ENCODE data around the gene ZNF606.

Gene ZNF606
- 11.5 to 29.9 (median 17.0) reads per million in 4 experiments for total RNA-seq

DNA sequence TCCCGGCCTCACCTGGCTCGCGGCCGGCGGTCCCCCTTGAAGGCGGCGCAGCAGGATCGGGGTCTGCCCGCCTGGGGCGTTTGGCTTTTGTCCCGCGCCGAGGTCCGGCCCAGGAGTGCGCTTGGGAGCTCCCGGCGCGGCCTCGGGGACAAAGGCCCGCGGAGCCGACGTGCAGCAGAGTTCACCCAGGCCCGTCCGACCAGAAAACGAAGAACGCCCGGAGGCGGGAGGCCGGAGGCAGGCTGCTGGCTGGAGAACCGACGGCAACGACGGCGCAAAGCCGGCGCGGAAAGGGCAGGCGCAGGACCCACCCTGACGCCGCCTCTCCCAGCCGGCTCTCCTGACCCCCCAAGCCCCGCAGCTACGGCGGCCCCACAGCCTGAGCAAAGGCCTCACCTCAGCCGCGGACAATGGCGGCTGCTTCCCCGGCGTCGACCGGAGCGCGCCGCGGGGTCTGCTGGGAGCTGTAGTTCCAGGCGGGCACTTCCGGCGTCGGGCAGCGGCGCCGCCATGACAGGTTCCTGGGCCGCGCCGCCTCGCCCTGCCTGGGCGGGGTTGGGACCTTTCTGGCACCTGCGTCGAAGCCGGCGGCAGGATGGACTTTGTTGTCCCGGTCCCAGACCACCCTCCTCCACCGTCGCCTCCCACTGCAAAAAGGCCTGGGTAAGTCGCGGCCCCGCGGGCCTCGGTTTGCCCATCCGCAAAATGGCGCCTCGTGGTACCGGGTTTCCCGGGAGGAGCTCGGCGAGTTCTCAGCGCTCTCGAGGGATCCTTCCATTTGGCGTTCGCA is at the start of gene ZNF606:
ZNF606 (minus strand) TSS at position 437 of the 790 bp plus-strand sequence. CDS start 1,501 bp downstream, outside the sequence.
- peak; percentile 70 for DNase-seq

DNA sequence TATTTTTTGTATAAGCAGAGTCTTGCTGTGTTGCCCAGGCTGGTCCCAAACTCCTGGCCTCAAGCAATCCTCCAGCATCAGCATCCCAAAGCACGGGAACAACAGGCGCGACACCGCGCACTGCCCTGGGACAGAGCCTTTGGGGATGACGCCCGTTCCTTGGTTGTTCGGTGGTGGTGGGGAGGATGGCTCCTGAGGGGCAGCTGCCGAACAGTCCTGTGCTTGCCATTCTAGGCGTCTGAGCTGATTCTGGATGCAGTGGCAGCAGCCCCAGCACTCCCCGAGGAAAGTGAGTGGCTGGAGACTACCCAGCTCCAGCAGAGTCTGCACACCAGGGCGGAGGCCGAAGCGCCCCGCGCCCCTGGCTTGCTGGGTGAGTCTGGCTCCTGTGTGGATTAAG is 49.6 kb upstream of the ZNF606 start:
- no peak for DNase-seq

DNA sequence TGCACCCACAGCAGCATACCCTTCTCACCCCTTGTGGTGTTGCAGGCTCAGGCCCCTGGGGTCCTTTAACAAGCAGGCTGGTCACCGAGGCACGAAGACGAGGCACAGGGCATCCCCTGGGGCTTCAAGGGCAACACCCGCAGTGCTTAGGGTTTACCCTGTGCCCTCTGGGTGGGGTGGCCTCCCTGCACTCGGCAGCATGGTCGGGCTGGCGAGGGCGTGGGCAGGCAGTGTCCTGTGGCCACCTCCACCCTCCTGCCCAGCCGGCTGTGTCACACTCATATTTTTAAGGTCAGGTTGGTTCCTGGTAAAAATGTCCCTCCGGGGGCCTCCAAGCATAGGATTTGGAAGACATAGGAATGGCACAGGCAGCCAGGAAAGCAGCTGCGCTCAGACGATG is 45.1 kb upstream of the ZNF606 start:
- no peak for DNase-seq

DNA sequence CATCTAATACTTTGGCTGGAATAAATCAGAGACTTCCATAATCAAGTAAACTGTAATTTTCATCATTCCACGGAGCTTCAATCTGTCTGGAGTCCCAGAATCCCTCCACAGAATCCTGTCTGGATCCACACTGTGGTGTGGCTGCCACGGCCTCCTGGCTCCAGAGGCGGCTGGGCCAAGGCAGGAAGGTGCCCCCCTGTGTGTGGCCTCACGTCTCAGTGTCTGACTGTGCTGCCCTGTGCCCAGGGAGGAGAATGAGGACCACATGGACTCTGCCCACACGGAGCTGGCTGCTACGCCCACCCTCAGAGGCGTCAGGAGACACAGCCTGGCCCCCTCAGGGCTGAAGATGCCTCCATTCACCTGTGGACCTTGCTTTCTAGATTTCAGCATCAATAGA is 44.2 kb upstream of the ZNF606 start:
- no peak for DNase-seq

DNA sequence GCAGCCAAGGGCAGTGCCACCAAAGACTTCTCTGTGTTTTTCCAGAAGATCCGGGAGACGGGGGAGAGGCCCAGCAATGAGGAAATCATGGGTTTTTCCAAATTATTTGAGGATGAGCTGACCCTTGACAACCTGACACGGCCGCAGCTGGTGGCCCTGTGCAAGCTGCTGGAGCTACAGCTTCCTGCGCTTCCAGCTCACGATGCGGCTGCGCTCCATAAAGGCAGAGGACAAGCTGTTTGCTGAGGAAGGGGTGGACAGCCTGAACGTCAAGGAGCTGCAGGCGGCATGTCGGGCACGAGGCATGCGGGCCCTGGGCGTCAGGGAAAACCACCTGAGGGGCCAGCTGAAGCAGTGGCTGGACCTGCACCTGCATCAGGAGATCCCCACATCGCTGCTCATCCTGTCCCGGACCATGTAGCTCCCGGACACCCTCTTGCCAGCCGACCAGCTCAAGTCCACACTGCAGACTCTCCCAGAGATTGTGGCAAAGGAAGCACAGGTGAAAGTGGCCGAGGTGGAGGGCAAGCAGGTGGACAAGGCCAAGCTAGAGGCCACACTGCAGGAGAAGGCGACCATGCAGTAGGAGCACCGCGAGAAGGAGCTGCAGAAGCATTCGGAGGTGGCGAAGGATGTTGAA is 42.9 kb upstream of the ZNF606 start:
- DNase-seq, result no peak

DNA sequence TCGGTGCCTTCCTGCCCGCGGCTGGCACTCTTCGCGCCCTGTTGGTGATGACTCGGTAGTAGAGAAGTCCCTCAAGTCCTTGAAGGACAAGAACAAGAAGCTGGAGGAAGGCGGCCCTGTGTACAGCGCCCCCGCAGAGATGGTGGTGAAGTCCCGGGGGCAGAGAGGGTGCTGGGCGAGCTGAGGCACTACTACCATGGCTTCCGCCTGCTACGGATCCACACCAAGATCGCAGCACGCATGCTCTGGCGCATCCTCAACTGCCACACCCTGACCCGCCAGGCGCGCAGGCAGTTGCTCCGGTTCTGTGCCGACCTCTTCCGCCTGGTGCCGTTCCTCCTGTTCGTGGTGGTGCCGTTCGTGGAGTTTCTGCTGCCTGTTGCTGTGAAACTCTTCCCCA is 42.3 kb upstream of the ZNF606 start:
- DNase-seq, result no peak

DNA sequence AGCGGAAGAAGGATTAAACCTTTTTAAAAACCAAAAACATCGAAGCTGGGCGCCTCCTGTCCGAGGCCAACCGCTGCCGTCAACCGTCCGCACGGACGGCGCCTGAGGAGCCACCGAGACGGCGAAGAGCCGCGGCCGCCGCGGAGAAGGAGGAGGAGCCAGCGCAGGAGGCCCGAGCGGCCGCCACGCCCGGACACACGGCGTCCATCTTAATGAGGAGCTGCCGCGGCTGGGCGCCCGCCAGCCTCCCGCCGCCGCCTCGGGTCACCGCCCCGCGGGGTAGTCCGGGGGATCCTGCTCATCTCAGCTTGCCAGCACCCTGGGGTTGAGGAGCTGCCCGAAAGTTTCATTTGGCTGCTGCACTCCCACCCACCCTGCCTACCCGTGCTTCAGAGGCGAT is 41.8 kb upstream of the ZNF606 start:
- no peak for DNase-seq

DNA sequence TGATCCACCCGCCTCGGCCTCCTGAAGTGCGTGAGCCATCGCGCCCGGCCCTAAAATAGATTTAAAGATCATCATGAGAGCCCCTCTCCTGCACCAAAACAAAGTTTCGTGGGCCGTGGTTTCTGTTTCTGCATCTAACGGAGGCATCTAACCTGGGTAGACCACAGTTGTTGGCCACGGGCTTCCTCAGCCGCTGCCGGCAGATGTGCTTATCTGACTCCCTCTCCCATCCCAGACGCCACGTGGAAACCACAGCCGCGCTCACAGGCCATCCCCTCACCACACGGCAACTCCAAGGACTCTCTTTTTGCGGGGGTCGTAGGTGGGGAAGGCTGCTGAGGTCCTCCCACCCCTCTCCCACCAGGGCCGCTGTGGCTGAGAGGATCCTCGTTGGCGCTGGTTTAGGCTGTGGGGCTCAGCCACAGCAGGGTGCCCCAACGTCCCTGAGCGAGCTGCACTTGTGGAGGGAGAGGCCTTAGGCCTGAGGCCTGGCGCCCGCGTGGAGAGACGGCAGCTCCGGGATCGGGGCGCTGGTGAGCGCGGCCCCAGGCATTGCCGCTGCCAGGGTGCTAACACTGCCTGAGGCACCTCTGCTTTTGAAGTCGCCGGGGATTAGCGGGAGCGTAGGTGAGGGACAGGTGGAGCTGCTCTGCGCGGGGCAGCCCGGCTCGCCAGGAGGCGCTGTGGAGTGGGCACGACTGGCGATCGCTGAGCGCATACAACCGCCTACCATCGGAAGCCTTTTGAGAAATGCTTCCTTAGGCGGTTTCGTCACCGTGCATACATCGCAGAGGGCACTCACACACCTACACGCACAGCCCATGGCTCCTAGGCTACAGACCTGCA is 40.1 kb upstream of the ZNF606 start:
- DNase-seq, result no peak

DNA sequence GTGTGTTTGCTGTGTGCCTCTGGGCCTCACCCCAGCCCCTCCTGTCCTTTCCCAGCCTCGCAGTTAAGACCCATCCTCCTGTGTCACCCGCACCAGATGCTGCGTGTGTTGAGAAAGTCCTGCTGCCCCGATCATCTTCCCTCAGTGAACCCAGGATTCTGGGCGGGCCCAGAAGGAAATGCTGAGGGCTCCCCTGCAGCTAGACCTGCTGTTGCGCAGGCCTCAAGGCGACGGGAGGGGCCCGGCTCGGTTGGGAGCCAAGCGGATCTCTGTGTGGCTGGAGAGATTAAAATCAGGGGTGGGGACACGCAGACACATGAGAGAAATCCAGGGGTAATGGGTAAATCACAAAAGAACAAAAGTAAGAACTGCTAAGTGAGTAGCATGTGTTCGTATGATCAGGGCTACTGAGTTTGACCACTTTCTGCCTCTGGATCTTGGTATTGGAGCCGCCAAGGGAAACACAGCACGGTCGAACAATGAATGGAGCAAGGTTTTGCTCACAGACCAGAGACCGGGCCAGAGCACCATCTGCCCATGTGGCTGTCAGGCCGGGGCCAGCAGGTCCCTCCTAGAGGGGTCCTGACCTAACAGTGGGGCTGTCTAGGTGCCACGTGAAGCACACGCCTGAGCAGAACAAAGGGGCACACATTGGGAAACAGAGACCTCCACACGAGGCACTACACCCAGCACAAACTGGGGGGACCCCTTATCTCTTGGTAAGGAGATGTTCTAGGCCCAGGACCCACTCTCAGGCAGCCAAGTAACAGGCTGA is 38.3 kb upstream of the ZNF606 start:
- DNase-seq, result no peak

DNA sequence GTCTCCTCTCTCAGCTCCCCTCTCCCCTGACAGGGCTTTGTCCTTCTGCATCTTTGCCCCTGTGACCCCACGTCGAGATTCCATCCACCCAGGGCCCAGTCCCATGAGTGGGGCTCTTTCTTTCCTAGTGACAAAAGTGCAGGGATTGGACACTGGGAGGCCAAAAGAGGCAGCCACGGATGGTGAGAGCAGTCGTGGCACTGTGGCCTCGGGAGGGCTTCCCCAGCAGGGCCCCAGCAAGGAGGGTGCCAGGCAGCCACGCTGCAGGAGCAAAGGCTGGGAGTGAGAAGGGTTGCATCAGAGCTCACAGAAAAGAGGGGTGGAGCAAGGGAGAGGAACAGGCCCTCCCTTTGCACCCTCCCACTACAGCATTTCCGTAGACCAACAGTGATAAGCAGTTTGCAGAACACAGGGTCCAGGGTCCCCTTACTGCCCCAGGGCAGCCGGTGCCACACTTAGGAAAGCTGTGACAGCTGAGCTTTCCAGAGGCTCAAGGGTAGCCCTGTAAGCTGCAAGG is 36.1 kb upstream of the ZNF606 start:
- no peak for DNase-seq

DNA sequence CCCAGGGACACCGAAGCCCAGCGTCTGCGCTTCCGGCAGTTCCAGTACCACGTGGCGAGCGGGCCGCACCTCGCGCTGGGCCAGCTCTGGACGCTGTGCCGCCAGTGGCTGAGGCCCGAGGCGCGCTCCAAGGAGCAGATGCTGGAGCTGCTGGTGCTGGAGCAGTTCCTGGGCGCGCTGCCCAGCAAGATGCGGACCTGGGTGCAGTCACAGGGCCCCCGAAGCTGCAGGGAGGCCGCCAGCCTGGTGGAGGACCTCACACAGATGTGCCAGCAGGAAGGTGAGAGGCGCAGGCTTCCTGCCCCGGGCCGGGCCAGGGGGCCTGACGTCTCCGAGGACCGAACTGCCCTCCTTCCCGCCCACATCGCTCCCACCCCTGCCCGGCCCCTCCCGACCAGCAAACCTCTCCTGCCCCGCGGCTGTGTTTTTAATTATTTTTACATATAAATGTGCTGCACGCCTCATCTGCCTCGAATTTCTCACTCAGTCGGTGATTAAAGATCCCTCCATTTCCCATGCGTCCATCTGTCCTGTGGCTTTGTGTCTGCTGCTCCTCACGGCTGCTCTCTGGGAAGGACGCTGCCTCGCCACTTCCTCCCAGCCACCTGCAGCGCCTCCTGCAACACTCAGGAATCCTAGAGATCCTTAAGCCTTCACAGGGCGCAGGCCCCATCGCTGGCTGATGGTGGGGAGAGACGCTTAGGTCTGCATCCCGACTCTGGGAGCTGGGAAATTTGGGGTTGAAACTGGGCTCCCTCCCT is 35.5 kb upstream of the ZNF606 start:
- DNase-seq, result no peak

DNA sequence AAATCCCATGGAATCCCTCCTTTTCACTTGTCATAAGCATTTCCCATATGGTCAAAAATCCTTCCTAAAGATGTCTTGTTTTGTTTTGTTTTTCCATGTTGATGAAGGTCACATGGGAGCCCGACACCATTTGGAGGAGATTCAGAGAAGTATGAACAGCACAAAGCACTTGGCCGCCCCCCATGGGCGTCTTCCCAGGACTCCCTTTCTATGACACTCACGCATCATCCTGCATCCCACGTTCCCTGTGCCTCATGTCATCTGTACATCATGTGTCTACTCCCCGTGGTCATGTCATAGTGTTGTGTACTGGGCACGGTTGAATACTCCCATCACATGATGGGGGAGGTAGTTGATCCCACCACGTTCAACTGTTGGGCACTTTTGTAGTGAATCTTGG is 33.2 kb upstream of the ZNF606 start:
- no peak for DNase-seq

DNA sequence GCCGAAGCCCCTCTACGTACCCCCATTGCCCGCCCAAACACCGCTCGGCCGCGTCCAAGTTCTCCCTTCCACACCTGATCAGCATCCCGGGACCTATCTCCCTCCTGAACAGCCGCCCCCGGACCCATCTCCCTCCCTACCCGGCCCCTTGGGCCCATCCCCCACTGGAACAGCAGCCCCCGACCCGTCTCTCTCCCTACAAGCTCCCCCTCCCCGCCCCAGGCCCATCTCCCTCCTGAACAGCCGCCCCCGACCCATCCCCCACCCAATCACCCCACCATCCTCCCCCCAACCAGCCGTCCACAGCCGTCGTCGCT is 31.8 kb upstream of the ZNF606 start:
- no peak for DNase-seq

DNA sequence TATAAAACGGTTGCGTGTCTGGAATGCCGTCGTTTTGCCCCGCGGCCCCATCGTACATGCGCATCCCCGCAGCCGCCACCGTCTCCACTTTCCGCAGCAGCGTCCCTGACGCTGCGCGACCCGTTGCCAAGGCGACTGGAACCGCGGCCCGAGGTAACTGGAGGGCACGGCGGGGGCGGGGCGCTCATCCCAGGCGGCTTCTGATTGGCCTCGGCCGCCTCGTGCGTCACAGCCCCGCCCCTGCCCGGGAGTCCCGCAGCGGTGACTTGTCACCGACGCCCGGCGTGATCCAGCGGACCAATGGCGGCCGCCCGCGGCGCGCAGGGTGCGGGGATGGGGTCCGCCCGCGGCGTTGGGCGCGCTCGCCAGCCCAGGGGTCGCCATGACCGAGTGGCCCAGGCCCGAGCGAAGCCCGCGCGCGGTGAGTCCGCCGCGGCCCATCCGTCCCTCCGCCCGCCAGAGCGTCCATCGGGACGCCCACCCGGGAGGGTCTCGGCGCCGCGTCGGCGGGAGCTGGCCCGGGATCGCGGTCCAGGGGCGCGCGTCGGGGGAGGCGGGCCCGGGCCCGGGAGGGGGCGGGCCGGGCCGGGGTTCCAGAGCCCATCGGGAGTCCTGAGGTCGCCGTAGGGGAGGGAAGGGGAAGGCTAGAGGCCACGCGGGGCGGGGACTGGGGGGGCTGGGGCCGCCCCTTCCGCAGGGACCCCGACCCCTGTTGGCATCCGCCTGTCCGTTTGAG is 31.3 kb upstream of the ZNF606 start, which contains the start of gene ZSCAN1:
ZSCAN1 (plus strand) TSS at position 285 of the 736 bp plus-strand sequence. CDS start 3,812 bp downstream, outside the sequence.
- DNase-seq, result no peak

DNA sequence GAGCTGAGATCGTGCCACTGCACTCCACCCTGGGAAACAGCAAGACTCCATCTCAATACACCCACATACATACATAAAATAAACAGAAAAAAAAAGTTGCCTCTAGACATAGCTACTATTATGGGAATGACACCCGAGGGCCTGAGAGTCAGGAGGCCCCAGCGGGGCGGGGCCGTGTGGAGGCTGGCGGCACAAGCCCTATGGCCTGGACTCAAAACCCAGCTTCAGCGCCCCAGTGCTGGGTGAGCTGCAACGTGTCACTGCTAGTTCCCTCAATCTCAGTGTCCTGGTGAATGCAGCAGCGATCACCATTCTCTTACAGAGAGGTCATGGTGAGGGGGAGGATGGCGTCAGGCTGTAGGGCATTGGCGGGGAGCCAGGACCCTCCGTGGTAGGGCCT is 22.0 kb upstream of the ZNF606 start:
- no peak for DNase-seq

DNA sequence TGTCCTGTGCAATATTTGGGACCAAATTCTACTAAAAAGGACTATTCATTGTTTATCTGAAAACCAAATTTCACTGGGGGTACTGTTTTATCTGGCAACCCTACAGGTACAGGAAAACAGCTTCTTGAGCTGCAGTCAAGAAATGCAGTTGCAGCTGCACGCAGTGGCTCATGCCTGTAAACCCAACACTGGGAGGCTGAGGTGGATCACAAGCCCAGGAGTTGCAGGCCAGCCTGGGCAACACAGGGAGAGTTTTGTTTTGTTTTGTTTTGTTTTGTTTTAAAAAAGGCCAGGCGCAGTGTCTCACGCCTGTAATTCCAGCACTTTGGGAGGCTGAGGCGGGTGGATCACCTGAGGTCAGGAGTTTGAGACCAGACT is 19.7 kb upstream of the ZNF606 start:
- DNase-seq, result no peak

DNA sequence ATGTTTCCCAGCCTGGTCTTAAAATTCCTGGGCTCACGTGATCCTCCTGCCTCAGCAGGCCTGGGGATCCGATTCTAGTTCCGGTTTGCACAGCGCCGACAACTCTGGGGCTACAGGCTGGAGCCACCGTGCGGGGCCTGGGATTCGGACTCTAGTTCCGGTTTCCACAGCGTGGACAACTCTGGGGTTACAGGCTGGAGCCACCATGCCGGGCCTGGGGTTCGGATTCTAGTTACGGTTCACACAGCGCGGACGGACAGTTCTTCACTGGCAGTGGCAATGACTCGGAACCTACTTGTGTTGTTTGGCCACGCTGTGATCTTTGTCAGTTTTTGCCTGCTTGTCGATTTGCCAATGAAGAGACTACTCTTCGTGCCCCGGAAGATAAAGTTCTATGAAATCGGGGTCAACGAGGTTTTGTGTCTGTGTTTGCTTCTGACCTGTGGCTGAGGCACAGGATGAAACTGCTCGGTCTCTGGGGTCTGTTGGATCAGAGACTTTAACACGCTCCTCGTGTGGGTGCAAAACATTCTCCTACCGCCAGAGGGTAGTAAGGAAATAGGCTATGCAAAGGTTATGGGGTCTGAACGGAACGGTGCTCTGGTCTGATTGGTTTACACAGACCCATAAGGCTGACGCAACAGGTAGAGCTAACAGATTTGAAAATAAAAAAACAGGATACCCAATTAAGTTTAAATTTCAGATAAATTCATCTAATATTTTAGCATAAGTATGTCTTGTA is 19.1 kb upstream of the ZNF606 start:
- peak; percentile 27 for DNase-seq

DNA sequence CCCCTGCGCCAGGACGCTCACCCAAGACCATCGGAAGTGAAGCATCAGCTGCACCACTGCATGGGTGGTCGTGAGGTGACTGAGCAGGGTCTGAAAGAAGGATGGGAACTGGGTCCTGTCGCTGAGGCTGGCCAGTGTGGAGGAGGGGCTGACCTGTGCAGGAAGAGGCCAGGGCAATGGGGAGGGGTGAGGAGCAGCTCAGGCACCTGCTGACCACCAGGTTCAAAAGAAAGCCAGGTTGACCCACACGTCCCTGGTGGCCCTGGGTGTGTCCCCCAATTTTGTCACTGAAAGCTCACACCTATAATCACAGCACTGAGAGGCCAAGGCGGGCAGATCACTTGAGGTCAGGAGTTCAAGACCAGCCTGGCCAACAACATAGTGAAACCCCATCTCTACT is 17.5 kb upstream of the ZNF606 start:
- DNase-seq, result no peak

DNA sequence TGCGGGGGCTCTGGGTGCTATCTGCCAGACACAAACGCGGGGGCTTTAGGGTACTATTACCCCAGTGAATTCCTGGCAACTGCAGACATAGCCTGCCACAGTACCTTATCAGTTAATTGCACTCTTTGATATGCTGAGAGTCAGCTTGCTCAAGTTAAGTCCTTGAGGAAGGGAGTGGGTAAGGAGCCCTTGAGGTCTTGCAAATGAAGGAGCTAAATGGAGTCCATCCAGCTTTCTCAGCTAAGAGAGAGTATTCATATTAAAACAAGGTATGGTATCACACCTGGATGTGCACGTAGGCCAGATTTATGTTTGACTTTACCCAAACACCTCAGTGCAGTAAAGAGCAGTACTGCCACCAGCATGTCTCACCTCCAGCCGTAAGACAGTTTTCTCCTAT is 11.5 kb upstream of the ZNF606 start:
- DNase-seq, result no peak

DNA sequence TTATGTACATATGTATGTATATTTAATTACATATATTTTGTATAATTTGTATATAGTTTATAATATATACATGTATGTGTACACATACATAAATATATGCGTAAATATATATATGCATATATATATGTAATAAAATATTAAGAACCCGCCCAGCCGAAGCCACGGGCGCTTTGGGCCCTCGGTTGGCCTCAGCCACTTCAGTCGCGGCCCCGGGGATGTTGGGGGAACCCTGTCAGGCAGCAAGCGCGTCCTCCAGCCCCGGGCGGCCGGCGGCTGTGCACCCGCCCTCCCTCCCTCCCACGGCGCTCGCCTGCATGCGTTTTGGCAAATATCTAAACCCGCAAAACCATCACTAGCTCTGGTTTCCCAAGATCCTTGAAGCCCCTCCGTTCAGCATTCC is 7.9 kb upstream of the ZNF606 start:
- DNase-seq, result no peak

All from effector CD8-positive, alpha-beta T cell (primary cell).